ENCODE data around the gene DNAJB6.
A peak's percentile ranks its signal among the peaks of the same experiment; 100 is the strongest.

Gene DNAJB6

GRCh38 chr7:157336383-157337315 lies at the start of gene DNAJB6:
DNAJB6 (plus strand) TSS chr7:157337004; CDS start chr7:157358573, 21,569 bp downstream.
- DNase-seq (ENCODE audit: low read depth, low spot score) = peak; percentile 83

- DNase-seq (ENCODE audit: low read depth, low spot score) = no peak
Measured at GRCh38 chr7:157291404-157292080, 45.3 kb upstream of the DNAJB6 start.

GRCh38 chr7:157292258-157292657 lies 44.5 kb upstream of the DNAJB6 start:
- DNase-seq (ENCODE audit: low read depth, low spot score) = no peak

DNA sequence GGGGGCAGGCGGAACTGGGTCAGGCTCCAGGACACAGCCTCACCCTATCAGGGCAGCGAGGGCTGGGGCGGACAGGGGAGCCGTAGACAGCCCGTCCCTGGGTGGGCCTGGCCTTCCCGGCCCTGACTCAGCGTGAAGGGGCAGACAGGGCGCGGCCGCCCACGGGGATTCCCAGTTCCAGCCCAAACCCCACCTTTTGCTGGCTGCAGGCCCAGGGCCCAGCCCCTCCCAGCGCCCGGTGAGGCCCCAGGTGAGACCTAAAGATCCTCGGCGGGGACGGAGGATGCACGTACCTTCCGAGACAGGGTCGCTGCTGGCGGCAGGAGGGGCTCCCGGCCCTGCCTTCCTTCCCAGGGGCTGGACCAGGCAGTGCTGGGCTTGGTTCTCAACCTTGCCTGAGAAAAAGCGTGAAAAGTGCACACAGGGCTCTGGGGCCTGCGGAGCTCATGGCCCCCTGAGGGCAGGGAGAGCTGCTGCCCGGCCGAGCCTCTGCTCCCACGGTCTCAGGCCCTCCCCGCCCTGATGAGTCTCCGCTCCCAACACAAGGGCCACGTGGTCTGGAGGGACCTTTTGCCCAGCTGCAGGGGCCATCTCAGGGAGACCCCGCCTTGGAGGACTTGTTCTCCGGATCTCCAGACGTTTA lies 43.9 kb upstream of the DNAJB6 start:
- DNase-seq (ENCODE audit: low read depth, low spot score) = no peak

DNA sequence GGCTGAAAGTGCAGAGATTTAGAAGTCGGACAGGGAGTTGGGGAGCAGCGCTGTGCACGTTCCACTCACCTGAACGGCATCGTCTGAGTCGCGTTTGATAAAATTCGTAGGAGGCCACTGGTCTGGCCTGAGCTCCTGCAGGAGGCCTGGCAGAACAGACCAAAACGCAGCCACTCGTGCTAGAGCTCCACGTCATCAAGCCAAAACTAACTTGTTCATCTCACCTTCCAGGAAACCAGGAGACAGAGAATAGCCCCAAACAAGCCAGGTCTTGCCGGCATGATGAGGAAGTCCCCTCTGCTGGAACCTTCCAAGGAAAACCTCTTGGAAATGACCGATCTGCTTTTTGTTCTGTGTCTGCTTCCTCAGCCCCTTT lies 43.4 kb upstream of the DNAJB6 start:
- no peak for DNase-seq (ENCODE audit: low read depth, low spot score)

GRCh38 chr7:157294773-157295172 lies 42.0 kb upstream of the DNAJB6 start:
- no peak for DNase-seq (ENCODE audit: low read depth, low spot score)

- DNase-seq (ENCODE audit: low read depth, low spot score) = no peak
Measured at GRCh38 chr7:157295338-157295737, 41.5 kb upstream of the DNAJB6 start.

GRCh38 chr7:157297185-157297584 lies 39.6 kb upstream of the DNAJB6 start:
- DNase-seq (ENCODE audit: low read depth, low spot score) = no peak

DNA sequence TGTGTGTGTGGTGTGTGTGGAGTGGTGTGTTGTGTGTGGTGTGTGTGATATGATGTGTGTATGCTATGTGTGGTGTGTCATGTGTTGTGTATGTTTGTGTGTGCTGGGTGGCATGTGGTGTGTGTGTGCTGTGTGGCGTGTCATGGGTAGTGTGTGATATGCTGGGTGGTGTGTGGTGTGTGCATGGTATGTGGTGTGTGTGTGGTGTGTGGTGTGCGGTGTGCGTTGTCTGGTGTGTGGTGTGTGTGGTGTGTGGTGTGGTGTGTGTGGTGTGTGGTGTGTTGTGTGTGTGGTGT lies 37.5 kb upstream of the DNAJB6 start:
- no peak for DNase-seq (ENCODE audit: low read depth, low spot score)

GRCh38 chr7:157299613-157300368 lies 37.0 kb upstream of the DNAJB6 start:
- no peak for DNase-seq (ENCODE audit: low read depth, low spot score)

DNA sequence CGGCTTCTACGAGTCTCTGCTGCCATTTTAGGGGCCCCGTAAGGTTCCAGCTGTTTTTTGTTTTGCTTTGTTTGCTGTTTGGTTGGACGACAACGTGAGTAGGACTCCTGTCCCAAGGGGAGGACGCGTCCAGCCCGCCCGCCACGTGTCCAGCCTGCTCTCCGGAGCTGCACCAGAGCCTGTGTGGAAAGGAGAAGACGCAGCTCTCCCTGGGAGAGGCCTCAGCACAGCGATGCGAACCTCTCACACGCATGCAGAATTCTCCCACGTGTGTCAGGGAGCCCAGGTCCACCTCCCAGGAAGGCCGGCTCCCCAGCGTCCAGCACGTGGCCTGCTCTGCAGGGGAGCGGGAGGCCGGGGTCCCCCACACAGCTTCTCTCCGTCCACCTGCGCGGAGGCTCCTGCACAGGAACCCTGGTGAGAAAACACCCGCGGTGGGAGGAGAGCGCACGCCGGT lies 36.4 kb upstream of the DNAJB6 start:
- no peak for DNase-seq (ENCODE audit: low read depth, low spot score)

GRCh38 chr7:157301610-157302120 lies 35.1 kb upstream of the DNAJB6 start:
- no peak for DNase-seq (ENCODE audit: low read depth, low spot score)

- no peak for DNase-seq (ENCODE audit: low read depth, low spot score)
Measured at GRCh38 chr7:157306846-157307838, 29.7 kb upstream of the DNAJB6 start.

- no peak for DNase-seq (ENCODE audit: low read depth, low spot score)
Measured at GRCh38 chr7:157309988-157310668, 26.7 kb upstream of the DNAJB6 start.

DNA sequence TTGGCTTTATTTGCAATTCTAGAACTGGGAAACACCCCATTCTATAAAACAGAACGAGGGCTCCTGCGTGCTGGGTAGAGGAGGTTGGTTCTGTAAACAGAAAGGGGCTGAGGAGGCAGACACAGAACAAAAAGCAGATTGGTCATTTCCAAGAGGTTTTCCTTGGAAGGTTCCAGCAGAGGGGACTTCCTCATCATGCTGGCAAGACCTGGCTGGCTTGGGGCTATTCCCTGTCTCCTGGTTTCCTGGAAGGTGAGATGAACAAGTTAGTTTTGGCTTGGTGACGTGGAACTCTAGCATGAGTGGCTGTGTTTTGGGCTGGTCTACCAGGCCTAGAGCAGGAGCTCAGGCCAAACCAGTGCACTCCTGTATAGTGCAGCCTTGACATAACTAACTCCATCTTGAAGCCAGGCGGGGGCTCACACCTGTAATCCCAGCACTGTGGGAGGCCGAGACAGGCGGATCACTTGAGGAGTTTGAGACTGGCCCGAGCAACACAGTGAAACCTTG lies 26.1 kb upstream of the DNAJB6 start:
- DNase-seq (ENCODE audit: low read depth, low spot score) = no peak

- DNase-seq (ENCODE audit: low read depth, low spot score) = no peak
Measured at GRCh38 chr7:157312941-157313340, 23.9 kb upstream of the DNAJB6 start.

- no peak for DNase-seq (ENCODE audit: low read depth, low spot score)
Measured at GRCh38 chr7:157313645-157314044, 23.2 kb upstream of the DNAJB6 start.

GRCh38 chr7:157318015-157318706 lies 18.6 kb upstream of the DNAJB6 start:
- DNase-seq (ENCODE audit: low read depth, low spot score) = no peak

GRCh38 chr7:157320608-157320980 lies 16.2 kb upstream of the DNAJB6 start:
- DNase-seq (ENCODE audit: low read depth, low spot score) = no peak
